Measurements from ENCODE around the gene FBXO38.

FBXO38 gene

GRCh38 chr5:148382961-148383360, 797 bp upstream of the FBXO38 start:
- DNase-seq, result peak in 1 of 51 donors; percentile 49

- peak in 2 of 51 donors; percentile 2 to 28 for DNase-seq
These were observed 601 bp downstream of the FBXO38 start for GRCh38 chr5:148384380-148384737.

- no peak for DNase-seq
These were observed 1.3 kb downstream of the FBXO38 start for GRCh38 chr5:148385094-148385493.

- DNase-seq, result no peak
These were observed 2.3 kb downstream of the FBXO38 start for GRCh38 chr5:148386041-148386440.

GRCh38 chr5:148387325-148387724, 3.6 kb downstream of the FBXO38 start:
- no peak for DNase-seq

GRCh38 chr5:148388696-148389095, 4.9 kb downstream of the FBXO38 start:
- DNase-seq, result no peak

GRCh38 chr5:148390914-148391313, 7.2 kb downstream of the FBXO38 start:
- no peak for DNase-seq

- no peak for DNase-seq
These were observed 7.7 kb downstream of the FBXO38 start for GRCh38 chr5:148391422-148391821.

- DNase-seq, result no peak
These were observed 9.6 kb downstream of the FBXO38 start for GRCh38 chr5:148393390-148393741.

GRCh38 chr5:148394587-148395019, 10.8 kb downstream of the FBXO38 start:
- DNase-seq, result no peak

DNA sequence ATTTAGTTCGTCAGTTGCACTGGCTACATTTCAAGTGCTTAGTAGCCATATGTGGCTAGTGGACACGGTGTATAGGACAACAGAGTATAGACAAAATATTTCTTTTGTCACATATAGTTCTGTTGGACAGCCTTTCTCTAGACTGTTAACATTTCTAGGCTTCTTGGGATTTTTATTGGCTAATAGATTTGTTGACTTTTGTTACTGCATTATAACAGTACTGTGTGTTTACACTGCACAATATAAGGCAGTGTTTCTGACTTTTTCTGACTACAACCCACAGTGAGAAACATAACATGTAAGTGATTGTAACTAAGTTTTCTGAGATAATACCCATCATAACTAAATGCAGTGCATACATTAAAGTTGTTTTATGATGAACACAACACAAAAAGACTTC, 11.3 kb downstream of the FBXO38 start:
- DNase-seq, result no peak

DNA sequence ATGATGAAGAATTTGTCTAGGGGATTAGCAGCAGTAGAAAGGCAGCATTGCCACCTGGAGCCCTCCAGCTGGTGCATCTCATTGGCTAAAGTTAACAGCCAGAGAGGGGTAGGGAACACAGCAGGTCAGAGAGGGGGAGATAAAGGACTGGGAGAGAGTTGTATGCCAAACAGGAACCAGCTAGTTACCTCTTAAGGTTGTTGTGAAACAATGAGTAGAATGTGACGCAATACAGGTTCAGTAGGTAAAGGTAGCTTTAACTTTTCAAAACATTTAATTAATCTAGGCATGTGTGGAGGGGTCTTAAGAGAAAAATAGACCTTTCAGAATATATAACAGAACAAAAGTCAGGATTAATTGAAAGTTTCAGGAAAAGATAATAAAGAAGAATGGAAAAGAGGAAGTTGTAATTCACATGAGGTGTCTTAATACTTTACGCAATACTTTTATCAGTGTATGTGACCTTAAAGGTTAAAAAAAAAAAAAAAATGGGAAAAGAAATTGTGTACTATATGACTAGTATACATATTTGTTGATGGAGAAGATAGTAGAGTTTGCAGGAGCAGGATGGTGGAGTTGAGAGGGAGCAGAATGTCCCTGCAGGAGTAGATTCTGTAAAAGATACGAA, 14.3 kb downstream of the FBXO38 start:
- no peak for DNase-seq

- DNase-seq, result no peak
These were observed 15.0 kb downstream of the FBXO38 start for GRCh38 chr5:148398698-148399121.

- DNase-seq, result no peak
These were observed 17.8 kb downstream of the FBXO38 start for GRCh38 chr5:148401604-148402003.

DNA sequence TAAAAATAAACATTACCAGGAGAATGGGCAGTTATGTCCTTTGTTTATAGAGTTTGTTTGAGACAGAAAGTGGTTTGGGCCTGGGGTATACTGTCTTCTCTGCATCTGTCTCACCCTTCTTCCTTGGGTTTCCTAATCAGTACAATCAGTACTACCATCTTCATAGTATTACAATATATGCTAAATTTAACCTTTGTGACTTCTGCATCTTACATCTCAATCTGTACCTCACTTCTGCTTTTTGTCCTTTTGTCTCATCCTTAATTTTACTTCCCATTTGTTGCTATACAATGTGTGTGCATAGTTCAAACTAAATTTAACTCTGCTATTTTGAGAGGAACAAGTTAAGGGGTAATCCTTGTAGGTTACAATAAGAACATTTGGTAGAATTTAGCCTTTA, 19.6 kb downstream of the FBXO38 start:
- no peak for DNase-seq

DNA sequence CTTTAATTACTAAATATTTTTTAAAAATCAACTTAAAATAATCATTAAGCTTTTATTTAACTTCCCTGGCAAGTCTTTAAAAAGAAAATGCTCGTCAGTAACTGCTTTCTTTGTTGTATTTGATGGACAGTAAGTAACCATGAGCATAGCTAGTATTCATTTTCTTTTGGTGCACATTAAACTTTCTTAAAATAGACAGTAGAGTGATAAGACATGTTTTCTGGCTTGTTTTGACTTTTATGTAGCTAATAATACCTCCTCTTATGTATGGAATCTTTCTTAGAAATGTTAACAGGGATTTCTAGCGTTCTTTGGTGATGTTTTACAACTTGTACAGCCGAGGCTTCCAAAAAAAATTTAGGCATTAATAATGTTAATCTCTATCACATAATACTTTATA, 22.6 kb downstream of the FBXO38 start:
- DNase-seq, result no peak

GRCh38 chr5:148408092-148408491, 24.3 kb downstream of the FBXO38 start:
- no peak for DNase-seq

GRCh38 chr5:148412124-148412523, 28.4 kb downstream of the FBXO38 start:
- DNase-seq, result no peak

DNA sequence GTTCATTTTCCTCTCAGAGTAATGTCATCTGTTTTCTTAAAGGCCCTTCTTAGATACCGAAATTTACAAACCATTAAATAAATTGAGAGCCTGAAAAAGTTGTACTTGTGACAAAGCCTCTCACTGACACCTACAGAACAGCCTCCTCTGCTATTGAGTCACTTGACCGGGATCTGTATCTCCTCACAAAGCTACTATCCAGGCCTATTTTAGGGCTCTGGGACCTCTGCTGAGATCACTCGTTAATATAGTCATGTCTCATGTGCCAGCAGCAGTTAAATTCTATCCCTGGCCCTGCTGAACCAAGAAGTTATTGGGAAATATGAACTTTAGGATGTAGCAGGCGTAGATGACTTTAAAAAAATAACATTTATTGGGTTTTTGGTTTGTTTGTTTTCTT, 31.1 kb downstream of the FBXO38 start:
- DNase-seq, result no peak

DNA sequence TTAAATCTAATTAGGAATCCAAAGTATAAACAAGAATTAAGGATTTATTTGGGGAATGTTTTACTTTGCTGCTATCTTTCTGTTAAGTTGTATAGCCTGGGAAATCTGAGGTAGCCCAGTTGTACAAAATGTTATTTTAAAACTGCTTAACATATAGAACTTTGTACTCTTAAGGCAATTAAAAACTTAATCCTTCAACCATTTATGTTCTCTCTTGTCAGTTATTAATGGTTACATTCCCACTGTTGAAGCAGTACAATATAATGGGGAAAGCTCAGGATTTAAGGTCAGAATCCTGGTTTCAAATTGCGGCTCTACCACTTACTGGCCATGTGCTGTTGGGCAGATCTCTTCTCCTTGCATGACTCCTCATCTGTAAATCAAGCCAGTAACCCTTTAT, 32.7 kb downstream of the FBXO38 start:
- DNase-seq, result no peak

GRCh38 chr5:148416921-148417320, 33.2 kb downstream of the FBXO38 start:
- DNase-seq, result peak in 1 of 51 donors; percentile 41

GRCh38 chr5:148418511-148418910, 34.8 kb downstream of the FBXO38 start:
- no peak for DNase-seq

DNA sequence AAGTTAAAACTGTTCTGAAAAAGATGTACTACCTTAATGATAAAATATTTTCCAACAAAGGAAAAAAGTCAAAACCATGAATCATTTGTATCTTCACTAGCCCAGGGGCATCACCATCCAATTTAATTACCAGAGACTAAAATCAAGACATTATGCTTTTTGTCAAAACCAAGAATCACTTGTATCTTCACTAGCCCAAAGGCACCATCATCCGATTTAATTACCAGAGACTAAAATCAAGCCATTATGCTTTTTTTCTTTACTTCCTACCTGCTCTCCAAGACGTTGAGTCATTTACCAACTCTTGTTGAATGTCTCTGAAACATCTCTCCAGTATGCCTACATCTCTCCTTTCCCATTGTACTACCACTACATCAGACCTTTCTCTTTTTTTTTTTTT, 37.9 kb downstream of the FBXO38 start:
- DNase-seq, result no peak

- no peak for DNase-seq
These were observed 42.0 kb downstream of the FBXO38 start for GRCh38 chr5:148425808-148426207.

All from hypothalamus (tissue), 51 donors.